Nephron progenitor cell (in vitro differentiated cells): ENCODE measurements around the gene BMPR1A.

ENCODE experiments used
- DNase-seq: peaks from one replicate; pipeline ENCODE4 v3.0.0; 2021
- H3K27ac Mint-ChIP-seq: 2 replicates; pipeline ENCODE4 v1.8.0; 2021; ENCODE audit warnings: mild to moderate bottlenecking, moderate library complexity, mixed read lengths
- H3K27me3 Mint-ChIP-seq: 2 replicates; pipeline ENCODE4 v1.8.0; 2021; ENCODE audit warnings: mild to moderate bottlenecking, low read depth, mixed read lengths; ENCODE audit not compliant: poor library complexity
- H3K36me3 Mint-ChIP-seq: 2 replicates; pipeline ENCODE4 v1.8.0; 2021; ENCODE audit warnings: low read depth, mixed read lengths
- H3K4me1 Mint-ChIP-seq: 2 replicates; pipeline ENCODE4 v1.8.0; 2021; ENCODE audit warnings: mixed read lengths
- H3K4me3 Mint-ChIP-seq: 2 replicates; pipeline ENCODE4 v1.8.0; 2021; ENCODE audit warnings: mild to moderate bottlenecking, moderate library complexity, mixed read lengths
- H3K9me3 Mint-ChIP-seq: 2 replicates; pipeline ENCODE4 v1.8.0; 2021; ENCODE audit warnings: mild to moderate bottlenecking, moderate library complexity, mixed read lengths
- CTCF ChIP-seq: fragments of 200-600 bp; sonication (generic); IDR thresholded peaks from 2 replicates; pipeline ENCODE4 v1.5.0; 2021; ENCODE audit warnings: antibody characterized with exemption

BMPR1A gene

GRCh38 chr10:86782701-86783418 lies 26.4 kb downstream of the BMPR1A start:
- no peak for TF ChIP-seq CTCF
- DNase-seq: no peak
- Mint-ChIP-seq H3K27ac (no peak overlapping the region), H3K36me3 (peaks cover 79% of the 10 kb centered on the region), H3K27me3 (no peaks in the 10 kb centered on the region), H3K4me1 (no peaks in the 10 kb centered on the region), H3K9me3 (peaks cover 66% of the 10 kb centered on the region), H3K4me3 (no peak overlapping the region)

GRCh38 chr10:86785037-86785436 lies 28.6 kb downstream of the BMPR1A start:
- Mint-ChIP-seq H3K9me3 (peaks cover 60% of the 10 kb centered on the region), H3K27ac (peak overlapping the region; percentile 8), H3K4me1 (no peaks in the 10 kb centered on the region), H3K36me3 (peaks cover 74% of the 10 kb centered on the region), H3K27me3 (no peaks in the 10 kb centered on the region), H3K4me3 (no peak overlapping the region)
- no peak for TF ChIP-seq CTCF
- no peak for DNase-seq

GRCh38 chr10:86785968-86786367 lies 29.5 kb downstream of the BMPR1A start:
- peaks cover 56% of the 10 kb centered on the region for H3K9me3 Mint-ChIP-seq
- no peaks in the 10 kb centered on the region for H3K4me1 Mint-ChIP-seq
- H3K36me3 Mint-ChIP-seq: peaks cover 69% of the 10 kb centered on the region
- TF ChIP-seq CTCF: no peak
- no peaks in the 10 kb centered on the region for H3K27me3 Mint-ChIP-seq
- no peak overlapping the region for H3K27ac Mint-ChIP-seq
- DNase-seq: no peak
- H3K4me3 Mint-ChIP-seq: no peak overlapping the region

GRCh38 chr10:86786368-86786767 lies 29.9 kb downstream of the BMPR1A start:
- no peak overlapping the region for H3K27ac Mint-ChIP-seq
- H3K4me3 Mint-ChIP-seq: no peak overlapping the region
- H3K9me3 Mint-ChIP-seq: peaks cover 52% of the 10 kb centered on the region
- TF ChIP-seq CTCF: no peak
- H3K36me3 Mint-ChIP-seq: peaks cover 65% of the 10 kb centered on the region
- no peaks in the 10 kb centered on the region for H3K4me1 Mint-ChIP-seq
- DNase-seq: no peak
- H3K27me3 Mint-ChIP-seq: no peaks in the 10 kb centered on the region

GRCh38 chr10:86790394-86790793 lies 34.0 kb downstream of the BMPR1A start:
- peaks cover 21% of the 10 kb centered on the region for H3K9me3 Mint-ChIP-seq
- no peak overlapping the region for H3K27ac Mint-ChIP-seq
- no peaks in the 10 kb centered on the region for H3K27me3 Mint-ChIP-seq

More at GRCh38 chr10:86790394-86790793, 34.0 kb downstream of the BMPR1A start:
- DNase-seq: no peak
- H3K4me3 Mint-ChIP-seq: no peak overlapping the region
- H3K36me3 Mint-ChIP-seq: peaks cover 36% of the 10 kb centered on the region
- peaks cover 8% of the 10 kb centered on the region for H3K4me1 Mint-ChIP-seq
- TF ChIP-seq CTCF: no peak
